Activated T-cell treated with anti-CD3 and anti-CD28 coated beads, Interleukin-2, amount 50 U/mL, for 72 hours (primary cell): ENCODE measurements around the gene TP53I11. TPM values are rescaled to one million over a fixed set of nuclear protein-coding genes. Genes with fewer than 3 reads are reported as not detected.
A peak's percentile ranks its signal among the peaks of the same experiment; 100 is the strongest.

ENCODE experiments used
- ATAC-seq, 2 donors: fragments of 150-1000 bp; cut with Tn5 transposase; replicated peaks in 1 of 2; 2 replicates each; pipeline ENCODE4 v1.10.0; 2021; ENCODE audit warnings: moderate library complexity in 2 of 2, mild to moderate bottlenecking in 1 of 2
- DNase-seq, 2 donors: peaks; one replicate each; pipeline ENCODE4 v3.0.0; 2021 to 2022; ENCODE audit warnings: mixed read lengths in 1 of 2
- H3K27ac Mint-ChIP-seq: one replicate; pipeline ENCODE4 v1.8.0; 2022; ENCODE audit warnings: mild to moderate bottlenecking, moderate library complexity, mixed read lengths
- H3K27me3 Mint-ChIP-seq: one replicate; pipeline ENCODE4 v1.8.0; 2022; ENCODE audit warnings: low read depth, mixed read lengths
- H3K36me3 Mint-ChIP-seq, 2 donors: one replicate each; pipeline ENCODE4 v1.8.0; 2022; ENCODE audit warnings: mixed read lengths in 2 of 2, mild to moderate bottlenecking in 1 of 2; ENCODE audit not compliant: insufficient read depth in 2 of 2
- H3K4me1 Mint-ChIP-seq: one replicate; pipeline ENCODE4 v1.8.0; 2022; ENCODE audit warnings: low read depth, mixed read lengths
- H3K4me3 Mint-ChIP-seq, 2 donors: one replicate each; pipeline ENCODE4 v1.8.0; 2022; ENCODE audit warnings: mild to moderate bottlenecking in 2 of 2, mixed read lengths in 2 of 2, moderate library complexity in 2 of 2
- H3K9me3 Mint-ChIP-seq, 2 donors: one replicate each; pipeline ENCODE4 v1.8.0; 2022; ENCODE audit warnings: mixed read lengths in 2 of 2
- total RNA-seq, 2 donors: library from RNA; stranded (reverse); gene quantifications; one replicate each; pipeline ENCODE4 v1.2.3, GENCODE V29; 2022

Gene TP53I11
- total RNA-seq, 2 donors from 2014 or later: 15.3 to 20.0 TPM

- Mint-ChIP-seq H3K36me3 (no peaks in the 10 kb centered on the region), H3K9me3 (no peaks in the 10 kb centered on the region), H3K4me1 (peaks cover 3% of the 10 kb centered on the region), H3K4me3 (no peak overlapping the region), H3K27ac (no peak overlapping the region), H3K27me3 (no peaks in the 10 kb centered on the region)
- ATAC-seq: no peak
- DNase-seq: no peak
Observed at GRCh38 chr11:44960200-44960845, 9.6 kb upstream of the TP53I11 start.

DNA sequence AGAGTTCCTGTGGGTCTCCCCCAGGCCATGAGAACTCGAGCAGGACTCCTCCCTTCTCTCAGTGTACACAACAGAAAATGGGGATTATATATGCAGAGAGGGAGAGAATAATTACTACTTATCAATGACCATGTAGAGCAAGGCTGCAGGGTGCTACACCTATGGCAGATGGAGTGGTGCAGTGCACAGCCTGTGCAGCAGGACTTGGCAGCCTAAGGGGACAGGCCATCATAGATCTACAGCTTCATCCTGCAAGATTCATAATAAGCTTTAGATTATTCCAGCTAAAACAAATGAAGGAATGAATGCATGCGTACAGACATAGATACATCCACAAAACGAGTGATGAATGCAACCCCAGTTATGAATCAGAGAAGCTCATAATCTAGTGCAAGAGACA is 8.4 kb upstream of the TP53I11 start:
- ATAC-seq: no peak

DNA sequence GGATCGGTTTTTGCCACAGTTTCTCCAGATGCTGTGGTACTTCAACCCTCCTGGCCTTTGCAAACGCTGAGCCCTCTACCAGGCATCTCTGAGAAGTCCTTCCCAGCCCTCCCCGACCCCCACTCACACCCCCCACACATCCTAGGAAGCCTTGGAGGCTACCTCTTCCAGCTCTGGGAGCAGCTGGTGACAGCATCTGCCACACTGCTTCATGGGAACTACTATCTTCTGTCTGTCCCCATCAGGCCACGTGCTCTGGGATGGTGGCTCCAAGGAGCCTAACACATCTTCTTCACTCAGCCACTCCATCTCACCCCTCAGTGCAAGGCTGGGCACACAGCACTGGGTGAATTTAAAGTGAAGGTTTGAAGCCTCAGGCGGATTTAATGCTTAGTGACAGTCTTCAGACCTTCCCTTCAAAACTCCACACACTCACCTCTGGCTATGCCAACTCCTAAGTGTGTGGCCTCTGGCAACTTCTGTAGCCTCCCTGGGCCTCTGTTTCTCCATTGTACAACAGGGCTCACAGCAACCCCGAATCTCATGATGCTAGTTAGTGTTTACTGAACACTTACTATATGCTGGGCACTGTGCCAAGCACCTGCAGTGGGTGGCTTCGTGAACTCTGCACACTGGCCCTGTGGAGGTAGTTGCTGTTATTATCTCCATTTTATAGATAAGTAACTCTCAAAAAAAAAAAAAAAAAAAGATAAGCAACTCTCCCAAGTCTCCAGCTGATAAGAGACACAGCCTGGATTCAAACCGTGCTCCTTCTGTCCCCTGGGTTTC is 7.3 kb upstream of the TP53I11 start:
- DNase-seq (no peak), ATAC-seq (no peak)
- Mint-ChIP-seq H3K9me3 (no peaks in the 10 kb centered on the region), H3K4me3 (no peak overlapping the region), H3K27me3 (no peaks in the 10 kb centered on the region), H3K27ac (no peak overlapping the region), H3K36me3 (no peaks in the 10 kb centered on the region), H3K4me1 (peaks cover 11% of the 10 kb centered on the region)

More for the DNA sequence above, 8.4 kb upstream of the TP53I11 start:
- Mint-ChIP-seq H3K36me3 (no peaks in the 10 kb centered on the region), H3K9me3 (no peaks in the 10 kb centered on the region), H3K27me3 (no peaks in the 10 kb centered on the region), H3K27ac (no peak overlapping the region), H3K4me1 (peaks cover 11% of the 10 kb centered on the region), H3K4me3 (no peak overlapping the region)
- DNase-seq: no peak

- no peak overlapping the region for H3K27ac Mint-ChIP-seq
- no peaks in the 10 kb centered on the region for H3K27me3 Mint-ChIP-seq
- peaks cover 11% of the 10 kb centered on the region for H3K4me1 Mint-ChIP-seq
- H3K9me3 Mint-ChIP-seq: no peaks in the 10 kb centered on the region
- ATAC-seq (no peak), DNase-seq (no peak)
- no peaks in the 10 kb centered on the region for H3K36me3 Mint-ChIP-seq
- H3K4me3 Mint-ChIP-seq: no peak overlapping the region
Observed at GRCh38 chr11:44957040-44957515, 6.4 kb upstream of the TP53I11 start.

- ATAC-seq (no peak), DNase-seq (peak in 1 of 2 donors; percentile 9)
- no peak overlapping the region for H3K4me3 Mint-ChIP-seq
- no peaks in the 10 kb centered on the region for H3K9me3 Mint-ChIP-seq
- peaks cover 11% of the 10 kb centered on the region for H3K4me1 Mint-ChIP-seq
- no peak overlapping the region for H3K27ac Mint-ChIP-seq
- H3K36me3 Mint-ChIP-seq: no peaks in the 10 kb centered on the region
- H3K27me3 Mint-ChIP-seq: no peaks in the 10 kb centered on the region
Observed at GRCh38 chr11:44955015-44955738, 4.5 kb upstream of the TP53I11 start.

- no peaks in the 10 kb centered on the region for H3K27me3 Mint-ChIP-seq
- H3K36me3 Mint-ChIP-seq: no peaks in the 10 kb centered on the region
- H3K27ac Mint-ChIP-seq: no peak overlapping the region
Observed at GRCh38 chr11:44954051-44954906, 3.6 kb upstream of the TP53I11 start.

DNA sequence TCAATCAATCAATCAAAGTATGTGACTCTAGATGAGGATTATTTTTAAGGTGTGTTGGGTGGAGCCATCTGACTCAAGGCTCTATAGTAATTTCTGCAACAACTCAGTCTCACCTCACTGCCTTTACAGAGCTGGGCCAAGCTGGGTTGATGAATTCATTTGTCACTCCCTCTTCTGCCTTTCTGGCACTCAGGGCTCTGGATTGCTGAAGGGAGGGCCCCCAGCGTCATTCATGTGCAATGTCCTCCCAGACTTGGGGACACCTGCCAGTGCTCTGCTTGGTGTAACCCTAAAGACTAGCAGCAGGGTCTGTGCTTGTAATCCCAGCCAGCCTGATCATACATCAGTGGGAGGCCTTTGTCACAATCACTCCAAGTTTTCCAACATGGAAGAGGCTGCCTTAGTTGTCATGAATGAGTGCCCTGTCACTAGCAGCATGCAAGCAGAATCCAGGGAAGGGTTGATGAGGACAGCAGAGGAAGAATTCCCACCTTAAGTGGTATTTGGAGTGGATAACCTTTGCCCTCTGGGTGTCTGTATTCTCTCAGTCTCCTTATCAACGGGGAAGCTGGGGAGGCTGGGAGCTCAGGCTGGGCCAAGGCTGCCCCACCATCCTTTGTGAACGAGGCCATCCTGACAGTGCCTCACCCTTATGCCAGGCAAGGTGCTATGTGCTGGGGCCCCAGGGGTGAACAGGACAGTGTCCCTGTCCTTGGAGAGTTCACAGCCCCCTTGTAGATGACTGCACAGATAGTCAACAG is 2.0 kb upstream of the TP53I11 start:
- H3K27me3 Mint-ChIP-seq: no peaks in the 10 kb centered on the region
- H3K9me3 Mint-ChIP-seq: no peaks in the 10 kb centered on the region
- ATAC-seq (no peak), DNase-seq (no peak)
- H3K36me3 Mint-ChIP-seq: no peaks in the 10 kb centered on the region
- H3K4me1 Mint-ChIP-seq: peaks cover 18% of the 10 kb centered on the region
- H3K4me3 Mint-ChIP-seq: no peak overlapping the region
- H3K27ac Mint-ChIP-seq: no peak overlapping the region

More at GRCh38 chr11:44954051-44954906, 3.6 kb upstream of the TP53I11 start:
- Mint-ChIP-seq H3K4me3 (no peak overlapping the region), H3K9me3 (no peaks in the 10 kb centered on the region), H3K4me1 (peaks cover 11% of the 10 kb centered on the region)
- no peak for ATAC-seq
- DNase-seq: no peak

GRCh38 chr11:44952082-44952481 is 1.4 kb upstream of the TP53I11 start:
- no peak overlapping the region for H3K27ac Mint-ChIP-seq
- ATAC-seq (no peak), DNase-seq (no peak)
- no peaks in the 10 kb centered on the region for H3K27me3 Mint-ChIP-seq
- no peaks in the 10 kb centered on the region for H3K36me3 Mint-ChIP-seq
- H3K9me3 Mint-ChIP-seq: no peaks in the 10 kb centered on the region
- peaks cover 18% of the 10 kb centered on the region for H3K4me1 Mint-ChIP-seq
- H3K4me3 Mint-ChIP-seq: no peak overlapping the region

GRCh38 chr11:44950031-44950624 is 555 bp downstream of the TP53I11 start:
- Mint-ChIP-seq H3K27ac (peak overlapping the region; percentile 46), H3K4me3 (peak overlapping the region; percentile 84 to 88), H3K27me3 (no peaks in the 10 kb centered on the region), H3K4me1 (peaks cover 13% of the 10 kb centered on the region), H3K36me3 (no peaks in the 10 kb centered on the region), H3K9me3 (no peaks in the 10 kb centered on the region)
- ATAC-seq (peak; percentile 22 to 29), DNase-seq (peak; percentile 38 to 53)

- peak; percentile 17 to 21 for DNase-seq
Observed at GRCh38 chr11:44949160-44950030, 1.3 kb downstream of the TP53I11 start.

GRCh38 chr11:44948155-44948554 is 2.5 kb downstream of the TP53I11 start:
- ATAC-seq (no peak), DNase-seq (no peak)
- H3K4me3 Mint-ChIP-seq: no peak overlapping the region
- peaks cover 25% of the 10 kb centered on the region for H3K4me1 Mint-ChIP-seq
- no peak overlapping the region for H3K27ac Mint-ChIP-seq
- H3K9me3 Mint-ChIP-seq: no peaks in the 10 kb centered on the region
- H3K36me3 Mint-ChIP-seq: no peaks in the 10 kb centered on the region
- H3K27me3 Mint-ChIP-seq: peaks cover 7% of the 10 kb centered on the region

More at GRCh38 chr11:44949160-44950030, 1.3 kb downstream of the TP53I11 start:
- Mint-ChIP-seq H3K4me1 (peaks cover 12% of the 10 kb centered on the region), H3K27me3 (no peaks in the 10 kb centered on the region), H3K27ac (no peak overlapping the region), H3K9me3 (no peaks in the 10 kb centered on the region), H3K36me3 (no peaks in the 10 kb centered on the region), H3K4me3 (peak overlapping the region; percentile 84 to 88)
- ATAC-seq: peak; percentile 18 to 48
